NCI-H2196 (cell line): Measurements from ENCODE around the gene ACSS2.

Experiments used
- DNase-seq: peaks from one replicate; lab custom pipeline; 2025; ENCODE audit not compliant: unreplicated experiment; lab: John Stamatoyannopoulos, UW

The ACSS2 gene

GRCh38 chr20:34876406-34877282, at the start of gene ACSS2:
ACSS2 (plus strand) TSS chr20:34876612; CDS start chr20:34876646, 34 bp downstream.
- no peak for DNase-seq

GRCh38 chr20:34829191-34829590, 47.2 kb upstream of the ACSS2 start:
- DNase-seq: no peak

- DNase-seq: no peak
These were observed 44.5 kb upstream of the ACSS2 start for GRCh38 chr20:34831936-34832335.

GRCh38 chr20:34834459-34834893, 41.9 kb upstream of the ACSS2 start:
- peak; percentile 68 for DNase-seq

- DNase-seq: no peak
These were observed 34.3 kb upstream of the ACSS2 start for GRCh38 chr20:34842143-34842542.

GRCh38 chr20:34843421-34843820, 33.0 kb upstream of the ACSS2 start:
- no peak for DNase-seq

GRCh38 chr20:34848597-34848996, 27.8 kb upstream of the ACSS2 start:
- DNase-seq: no peak

GRCh38 chr20:34849778-34850177, 26.6 kb upstream of the ACSS2 start:
- no peak for DNase-seq

- DNase-seq: no peak
These were observed 25.4 kb upstream of the ACSS2 start for GRCh38 chr20:34850969-34851368.

- DNase-seq: no peak
These were observed 24.1 kb upstream of the ACSS2 start for GRCh38 chr20:34852298-34852697.

- DNase-seq: no peak
These were observed 17.0 kb upstream of the ACSS2 start for GRCh38 chr20:34859367-34859766.

- no peak for DNase-seq
These were observed 16.4 kb upstream of the ACSS2 start for GRCh38 chr20:34859826-34860545.

- peak; percentile 85 for DNase-seq
These were observed 14.9 kb upstream of the ACSS2 start for GRCh38 chr20:34861386-34862084.

GRCh38 chr20:34862724-34863123, 13.7 kb upstream of the ACSS2 start:
- DNase-seq: no peak

GRCh38 chr20:34863421-34863965, 12.9 kb upstream of the ACSS2 start:
- no peak for DNase-seq

GRCh38 chr20:34864216-34864615, 12.2 kb upstream of the ACSS2 start:
- DNase-seq: no peak

GRCh38 chr20:34871320-34871926, 5.0 kb upstream of the ACSS2 start:
- no peak for DNase-seq

- DNase-seq: no peak
These were observed 4.3 kb upstream of the ACSS2 start for GRCh38 chr20:34871966-34872621.

GRCh38 chr20:34872622-34873224, 3.7 kb upstream of the ACSS2 start, which contains the start of gene GGT7:
GGT7 (minus strand) TSS chr20:34872856; CDS start chr20:34872815, 41 bp downstream.
- peak; percentile 83 for DNase-seq

- DNase-seq: no peak
These were observed 2.8 kb upstream of the ACSS2 start for GRCh38 chr20:34873583-34874093.
